Endothelial cell of umbilical vein (primary cell): ENCODE data around the gene CDR2. TPM values are rescaled to one million over a fixed set of nuclear protein-coding genes. Genes with fewer than 3 reads are reported as not detected.

Source experiments
- BruUV-seq: library from RNA; stranded (reverse); fragments of 400-500 nt; replicated peaks from 2 replicates; lab custom pipeline; 2021; lab: Mats Ljungman, UMichigan
- CTCF ChIA-PET: fragments of 300-600, 350-600 bp; sonication (Branson Sonifier 250); formaldehyde crosslinking; loops from one replicate; lab custom pipeline; 2021; ENCODE audit warnings: antibody characterized with exemption, inconsistent platforms; lab: Charles Lee
- POLR2A ChIA-PET: fragments of 300-600, 350-600 bp; sonication (Branson Sonifier 250); formaldehyde crosslinking; loops from one replicate; lab custom pipeline; 2021; ENCODE audit warnings: antibody characterized with exemption, inconsistent platforms; lab: Charles Lee
- DNase-seq: peaks from one replicate; pipeline ENCODE4 v3.0.0-alpha.2; 2011; ENCODE audit warnings: low read depth, low spot score
- FAIRE-seq: peaks from 2 replicates; lab custom pipeline; 2011; peaks lifted over from hg19 to GRCh38; lab: Jason Lieb, UNC
- H2AFZ ChIP-seq: 2 replicates; pipeline ENCODE4 v1.6.0; 2012; ENCODE audit warnings: low read depth, low read length, control low read depth, inconsistent platforms
- H3K27ac ChIP-seq: 2 replicates; pipeline ENCODE4 v1.5.1; 2011; ENCODE audit warnings: low read depth, mild to moderate bottlenecking, control low read depth, low read length, moderate library complexity; ENCODE audit not compliant: insufficient read depth
- H3K27me3 ChIP-seq, 2 experiments: 2 replicates each; pipeline versions ENCODE4 v1.6.0 to v1.6.1; 2011; ENCODE audit warnings: low read length in 2 of 2, mixed read lengths in 1 of 2; ENCODE audit not compliant: control insufficient read depth in 2 of 2, insufficient read depth in 2 of 2
- H3K36me3 ChIP-seq, 2 experiments: 2 replicates in 1 of 2; 3 replicates in 1 of 2; pipeline ENCODE4 v1.5.1; 2011; ENCODE audit warnings: low read length in 2 of 2, mild to moderate bottlenecking in 1 of 2, moderate library complexity in 1 of 2; ENCODE audit not compliant: control insufficient read depth in 2 of 2, insufficient read depth in 2 of 2; ENCODE audit errors: extremely low read depth in 1 of 2
- H3K4me1 ChIP-seq: 3 replicates; pipeline ENCODE4 v1.5.1; 2011; ENCODE audit warnings: mild to moderate bottlenecking, low read length; ENCODE audit not compliant: control insufficient read depth, insufficient read depth; ENCODE audit errors: extremely low read depth
- H3K4me2 ChIP-seq: 2 replicates; pipeline ENCODE4 v1.6.1; 2011; ENCODE audit warnings: low read length, control low read depth, mixed read lengths; ENCODE audit not compliant: insufficient read depth
- H3K4me3 ChIP-seq, 3 experiments: fragments of 200-600 bp in 1 of 3; sonication (generic), shearing (Covaris generic) in 1 of 3; replicated peaks in 1 of 3; 2 replicates each; pipeline ENCODE4 v1.5.1; 2011 to 2016; ENCODE audit warnings: control low read depth in 3 of 3, low read length in 3 of 3, mild to moderate bottlenecking in 2 of 3, inconsistent platforms in 1 of 3, low read depth in 1 of 3, moderate library complexity in 1 of 3; ENCODE audit not compliant: insufficient read depth in 1 of 3
- H3K79me2 ChIP-seq: 2 replicates; pipeline ENCODE4 v1.6.0; 2012; ENCODE audit warnings: low read length, inconsistent platforms; ENCODE audit not compliant: control insufficient read depth, insufficient read depth
- H3K9ac ChIP-seq: replicated peaks from 2 replicates; pipeline ENCODE3; 2011; ENCODE audit warnings: low read length, control low read depth; ENCODE audit not compliant: insufficient read depth; ENCODE audit errors: extremely low read depth
- H3K9me1 ChIP-seq: replicated peaks from 3 replicates; pipeline ENCODE4 v1.6.0; 2011; ENCODE audit warnings: mild to moderate bottlenecking, low read length; ENCODE audit not compliant: control insufficient read depth, insufficient read depth; ENCODE audit errors: extremely low read depth
- H3K9me3 ChIP-seq: replicated peaks from 2 replicates; pipeline ENCODE4 v1.5.1; 2012; ENCODE audit warnings: low read length, inconsistent platforms; ENCODE audit not compliant: control insufficient read depth, insufficient read depth
- H4K20me1 ChIP-seq: replicated peaks from 2 replicates; pipeline ENCODE3; 2011; ENCODE audit warnings: mild to moderate bottlenecking, low read length; ENCODE audit not compliant: control insufficient read depth, insufficient read depth; ENCODE audit errors: extremely low read depth
- CTCF ChIP-seq, 2 donors: IDR thresholded peaks; 1 replicate in 1 of 2; 2 replicates in 1 of 2; pipeline ENCODE4 v1.5.1; 2011; ENCODE audit warnings: low read length in 2 of 2, mild to moderate bottlenecking in 2 of 2, moderate library complexity in 2 of 2, control low read depth in 1 of 2, inconsistent platforms in 1 of 2, low read depth in 1 of 2; ENCODE audit not compliant: insufficient read depth in 1 of 2; ENCODE audit errors: extremely low read depth in 1 of 2
- EZH2 ChIP-seq: IDR thresholded peaks from 2 replicates; pipeline ENCODE4 v1.6.1; 2012; ENCODE audit warnings: borderline replicate concordance, low read depth, mild to moderate bottlenecking, moderate library complexity, low read length, inconsistent platforms; ENCODE audit not compliant: severe bottlenecking
- FOS ChIP-seq: IDR thresholded peaks from 2 replicates; pipeline ENCODE4 v1.6.1; 2011; ENCODE audit warnings: mild to moderate bottlenecking, low read length, moderate library complexity, borderline replicate concordance; ENCODE audit not compliant: insufficient read depth
- GATA2 ChIP-seq: IDR thresholded peaks from 2 replicates; pipeline ENCODE4 v1.7.0; 2011; ENCODE audit warnings: low read depth, mild to moderate bottlenecking, moderate library complexity, mixed read lengths, low read length; ENCODE audit not compliant: insufficient read length, insufficient read depth
- JUN ChIP-seq: IDR thresholded peaks from 2 replicates; pipeline ENCODE4 v1.6.1; 2011; ENCODE audit warnings: borderline replicate concordance, low read depth; ENCODE audit not compliant: insufficient read length, insufficient read depth
- MYC ChIP-seq: IDR thresholded peaks from one replicate; pipeline ENCODE4 v1.6.1; 2011; ENCODE audit warnings: mild to moderate bottlenecking, low read depth, low read length
- POLR2A ChIP-seq: IDR thresholded peaks from 2 replicates; pipeline ENCODE4 v1.6.1; 2012; ENCODE audit warnings: low read depth, mild to moderate bottlenecking, control low read depth, low read length
- POLR2AphosphoS5 ChIP-seq: IDR thresholded peaks from 2 replicates; pipeline ENCODE4 v1.6.1; 2012; ENCODE audit warnings: low read depth, mild to moderate bottlenecking, control low read depth, low read length, moderate library complexity; ENCODE audit not compliant: insufficient read depth
- dilution Hi-C: fragments of 300-500 bp; cut with MboI; formaldehyde crosslinking; loops from one replicate; pipeline ENCODE4 v1.15.0; 2019; ENCODE audit warnings: low sequenced_read_pairs; ENCODE audit not compliant: extremely low pct_ligation_motif_present
- intact Hi-C: fragments of 100-400 bp; cut with micrococcal nuclease; formaldehyde crosslinking; loops from one replicate; pipeline ENCODE4 v1.10.0; 2022
- polyA plus RNA-seq, 4 experiments: library from polyadenylated mRNA; depleted of rRNA in 3 of 4; stranded (reverse) in 3 of 4; unstranded in 1 of 4; fragments of >200 nt; gene quantifications; 2 replicates each; pipeline versions ENCODE4 v1.2.1 to v1.2.3, GENCODE V29; 2011 to 2012; ENCODE audit warnings: missing spikeins in 1 of 4
- total RNA-seq: library from RNA; stranded (reverse); gene quantifications from 2 replicates; pipeline ENCODE4 v1.2.3, GENCODE V29; 2021
- TF ChIP-seq, protein P1 (sequence below): IDR thresholded peaks from 2 replicates; pipeline ENCODE4 v1.6.1; 2011; ENCODE audit not compliant: insufficient read depth, insufficient read length

The CDR2 gene
- total and polyA plus RNA-seq, 2 donors (not counting 3 experiments of a cell fraction or from before 2014, with no cell fraction given) = 35.3 to 61.9 TPM

DNA sequence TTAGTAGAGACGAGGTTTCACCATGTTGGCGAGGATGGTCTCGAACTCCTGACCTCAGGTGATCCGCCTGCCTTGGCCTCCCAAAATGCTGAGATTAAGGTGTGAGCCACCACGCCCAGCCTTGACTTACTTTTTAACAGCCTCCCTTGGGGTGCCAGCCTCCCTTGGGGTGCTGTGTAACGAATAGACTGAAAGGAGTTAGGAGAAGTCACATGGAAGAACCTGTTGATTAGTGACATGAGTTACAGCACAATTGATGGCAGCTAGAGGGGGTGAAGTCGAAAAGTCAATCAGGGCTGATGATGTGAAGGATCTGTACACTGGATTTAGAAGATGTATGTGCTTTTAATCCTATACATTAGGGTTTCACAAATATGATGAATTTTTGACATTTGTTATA lies 39.4 kb upstream of the CDR2 start:
- H3K9ac ChIP-seq = no peak overlapping the region
- no peaks in the 10 kb centered on the region for H3K9me3 ChIP-seq
- TF ChIP-seq FOS (no peak), POLR2A (no peak), EZH2 (no peak), JUN (no peak), GATA2 (no peak), MYC (no peak), POLR2AphosphoS5 (no peak), CTCF (IDR thresholded peaks at IDR 0.05; ENCODE audit: extremely low read depth in 1 of 2, insufficient read depth in 1 of 2, low read depth in 1 of 2, low read length in 2 of 2) (no peak)
- TF ChIP-seq, protein P1, sequence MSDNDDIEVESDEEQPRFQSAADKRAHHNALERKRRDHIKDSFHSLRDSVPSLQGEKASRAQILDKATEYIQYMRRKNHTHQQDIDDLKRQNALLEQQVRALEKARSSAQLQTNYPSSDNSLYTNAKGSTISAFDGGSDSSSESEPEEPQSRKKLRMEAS = no peak
- no peak overlapping the region for H3K27ac ChIP-seq
- ChIA-PET POLR2A (interaction anchor here (1.2 kb wide), 1 partner anchor 11 kb away, joined by 4 read pairs; no protein-coding TSS in a partner anchor), CTCF (no interaction called here)
- H3K79me2 ChIP-seq = no peaks in the 10 kb centered on the region
- no peaks in the 10 kb centered on the region for H4K20me1 ChIP-seq
- no peaks in the 10 kb centered on the region for H3K4me1 ChIP-seq
- no peak overlapping the region for H3K4me2 ChIP-seq
- H2AFZ ChIP-seq = no peak overlapping the region
- dilution Hi-C loops = no loop called here
- FAIRE-seq (no peak), DNase-seq (no peak)
- H3K27me3 ChIP-seq = no peaks in the 10 kb centered on the region
- H3K9me1 ChIP-seq = no peaks in the 10 kb centered on the region
- intact Hi-C loops = no loop called here
- no peak overlapping the region for H3K4me3 ChIP-seq
- BruUV-seq = no TSS peak
- no peaks in the 10 kb centered on the region for H3K36me3 ChIP-seq
